Fibroblast of pulmonary artery (primary cell): Measurements from ENCODE around the gene BCAR3.
"Not testable (repeated sequence)": the region's sequence is repeated elsewhere in the genome, so short reads cannot be mapped to it uniquely, and the experiment has no call there.

Experiments
- DNase-seq: peaks from one replicate; pipeline ENCODE4 v3.0.0-alpha.2; 2010; ENCODE audit warnings: low read depth
- H3K4me3 ChIP-seq: replicated peaks from 2 replicates; pipeline ENCODE4 v1.5.1; 2011; ENCODE audit warnings: low read depth, mild to moderate bottlenecking, control low read depth, low read length, moderate library complexity
- CTCF ChIP-seq: IDR thresholded peaks from 2 replicates; pipeline ENCODE4 v1.5.1; 2011; ENCODE audit warnings: mild to moderate bottlenecking, control low read depth, low read length, inconsistent platforms; ENCODE audit errors: missing control alignments

BCAR3 gene

DNA sequence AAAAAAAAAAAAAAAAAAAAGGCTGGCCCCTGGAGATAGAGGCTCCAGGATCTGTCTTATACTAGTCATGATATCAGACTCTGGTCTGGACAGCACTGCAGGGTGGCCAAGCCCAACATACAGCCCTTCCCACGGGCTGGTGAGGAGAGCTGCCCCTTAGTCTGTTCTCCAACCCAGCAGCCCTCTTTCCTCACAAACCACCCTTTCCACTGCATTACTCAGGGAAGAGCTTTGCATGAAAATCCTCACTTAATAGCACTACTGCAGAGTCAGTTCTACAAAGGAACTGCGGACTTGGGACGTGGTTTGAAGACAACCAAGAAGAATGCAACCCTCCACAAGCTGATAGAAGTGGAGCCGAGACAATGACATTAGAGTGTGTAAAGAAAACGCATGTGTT, 5.7 kb downstream of the BCAR3 start:
- peak; percentile 52 for DNase-seq
- H3K4me3 ChIP-seq = no peak overlapping the region
- no peak for TF ChIP-seq CTCF

DNA sequence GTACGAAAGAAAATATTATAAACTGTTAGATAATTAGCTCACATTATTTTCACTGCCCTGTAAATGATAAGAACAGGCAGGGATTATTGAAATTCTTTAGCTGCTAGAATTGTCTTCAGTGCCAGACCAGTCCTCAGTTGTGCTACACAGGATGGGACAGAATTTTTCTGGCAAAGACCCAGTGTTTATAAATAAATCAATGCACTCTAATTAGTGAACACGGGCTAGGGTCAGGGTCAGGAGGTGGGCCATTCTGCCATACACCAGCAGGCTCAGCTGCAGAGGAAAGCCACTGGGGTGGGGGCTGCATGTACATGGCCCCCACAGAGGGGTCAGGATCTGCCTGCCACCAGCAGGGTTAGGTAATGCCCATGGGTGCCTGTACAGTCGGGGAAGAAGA, 6.4 kb downstream of the BCAR3 start:
- DNase-seq = no peak
- TF ChIP-seq CTCF = no peak
- H3K4me3 ChIP-seq = no peak overlapping the region

DNA sequence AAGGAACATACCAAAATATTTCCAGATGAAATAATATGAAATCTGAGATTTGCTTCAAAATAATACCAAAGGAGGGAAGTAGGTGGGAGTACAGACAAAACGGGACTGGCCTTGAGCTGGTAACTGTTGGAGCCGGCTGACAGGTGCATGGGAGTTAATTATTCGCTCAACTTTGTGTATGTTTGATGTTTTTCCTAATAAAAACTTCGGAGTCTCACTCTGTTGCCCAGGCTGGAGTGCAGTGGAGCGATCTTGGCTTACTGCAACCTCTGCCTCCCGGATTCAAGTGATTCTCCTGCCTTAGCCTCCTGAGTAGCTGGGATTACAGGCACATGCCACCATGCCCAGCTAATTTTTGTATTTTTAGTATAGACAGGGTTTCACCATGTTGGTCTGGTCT, 7.6 kb downstream of the BCAR3 start:
- DNase-seq, H3K4me3 ChIP-seq: not testable (repeated sequence)

DNA sequence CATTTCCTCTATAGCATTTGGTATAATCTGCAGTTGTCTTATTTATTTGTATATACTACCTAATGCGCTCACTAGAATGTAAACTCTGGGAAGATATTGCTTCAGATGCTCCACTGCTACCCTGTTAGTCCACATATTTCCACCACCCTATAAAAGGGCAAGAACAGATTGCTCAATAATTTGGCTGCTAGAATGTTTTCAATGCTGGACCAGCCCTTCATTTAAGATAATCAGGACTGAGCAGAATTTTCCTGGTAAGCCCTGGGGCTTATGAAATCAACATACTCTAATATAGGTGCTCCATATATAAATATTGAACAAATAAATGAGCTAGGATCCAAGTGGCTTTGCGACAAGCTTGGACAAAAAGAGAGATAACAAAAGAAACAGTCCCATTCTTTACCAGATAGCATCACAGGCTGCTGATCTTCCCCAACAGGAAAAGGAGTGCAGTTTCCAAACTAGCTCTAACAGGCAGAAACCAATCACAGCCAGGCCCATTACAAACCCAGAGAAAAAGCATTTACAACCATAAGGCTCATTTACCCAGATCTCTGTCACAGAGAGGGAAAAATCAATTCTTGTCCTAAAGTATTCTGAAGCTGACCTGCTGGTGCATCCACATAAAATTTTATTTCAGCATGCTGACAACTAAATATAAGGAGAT, 8.3 kb downstream of the BCAR3 start:
- H3K4me3 ChIP-seq = no peak overlapping the region
- TF ChIP-seq CTCF = no peak
- DNase-seq = peak; percentile 81

DNA sequence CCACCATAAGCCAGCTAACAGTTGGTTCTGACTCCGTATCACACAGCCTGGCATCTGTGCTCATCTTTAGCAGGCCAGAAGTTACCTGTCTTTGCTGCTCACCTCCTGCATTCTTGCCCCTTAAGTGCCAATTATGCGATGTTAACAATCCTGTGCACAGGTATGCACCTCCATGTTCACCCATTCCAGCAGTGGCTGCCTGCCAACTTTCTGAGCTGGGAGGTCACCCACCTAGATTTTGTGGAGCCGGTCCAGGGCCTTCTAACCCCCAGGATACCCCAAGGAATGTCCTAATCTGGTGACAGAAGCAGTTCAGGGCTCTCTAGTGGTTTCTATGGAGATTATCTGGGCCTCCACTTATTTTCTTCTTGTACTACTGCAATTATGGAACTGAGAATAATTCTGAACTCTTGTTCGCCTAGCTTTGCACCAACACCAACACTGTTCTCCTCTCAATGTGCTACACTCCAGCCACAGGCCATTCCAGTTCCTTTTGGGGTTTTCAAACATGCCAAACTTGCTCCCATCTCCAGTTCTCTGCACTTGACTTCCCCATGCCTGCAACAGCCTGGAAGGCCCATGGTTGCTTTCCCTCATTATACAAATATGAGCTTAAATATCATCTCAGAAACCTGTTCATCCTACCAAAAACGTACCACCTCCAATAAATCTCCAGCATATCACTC, 9.0 kb downstream of the BCAR3 start:
- H3K4me3 ChIP-seq = no peak overlapping the region
- no peak for DNase-seq
- no peak for TF ChIP-seq CTCF

DNA sequence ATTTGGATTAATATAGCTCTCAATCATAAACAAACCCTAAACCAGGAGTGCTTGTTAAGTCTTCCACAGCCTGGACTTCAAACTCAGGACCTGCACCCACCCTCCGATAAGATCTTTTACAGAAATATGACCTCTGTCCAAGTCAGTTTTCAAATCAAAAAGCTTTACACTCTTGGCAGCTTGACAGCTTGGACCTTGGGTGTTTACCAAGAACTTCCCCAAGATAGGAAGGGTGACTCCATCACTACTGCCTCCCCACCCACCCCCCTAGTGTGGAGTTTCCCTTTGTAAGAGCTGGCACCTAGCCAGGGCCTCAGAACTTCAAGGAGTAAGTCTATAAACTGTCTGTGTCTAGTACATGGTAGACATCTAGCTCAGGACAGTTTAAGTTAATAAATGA, 9.6 kb downstream of the BCAR3 start:
- peak; percentile 96 for DNase-seq
- H3K4me3 ChIP-seq = no peak overlapping the region
- TF ChIP-seq CTCF = no peak

- no peak for TF ChIP-seq CTCF
- no peak for DNase-seq
- H3K4me3 ChIP-seq = no peak overlapping the region
Measured at GRCh38 chr1:93671099-93671621, 10.5 kb downstream of the BCAR3 start.
